Thoracic aorta (tissue), 2 donors: ENCODE measurements around the gene TPD52L2. TPM values are rescaled to one million over a fixed set of nuclear protein-coding genes. Genes with fewer than 3 reads are reported as not detected.

Source experiments
- ATAC-seq: fragments of 150-250 bp; one replicate; pipeline ENCODE4 v1.8.0; 2017; ENCODE audit warnings: low read depth; ENCODE audit not compliant: insufficient number of reproducible peaks, low FRiP score
- DNase-seq: peaks from one replicate; pipeline ENCODE4 v3.0.0-alpha.2; 2020; ENCODE audit warnings: low spot score
- H3K27ac ChIP-seq, 2 donors: fragments of 200-600 bp; sonication (generic); 1 replicate in 1 of 2; 2 replicates in 1 of 2; pipeline ENCODE4 v1.5.1; 2016; ENCODE audit warnings: mild to moderate bottlenecking in 2 of 2, moderate library complexity in 2 of 2
- H3K27me3 ChIP-seq: fragments of 200-600 bp; sonication (generic); replicated peaks from 2 replicates; pipeline ENCODE4 v1.6.0; 2016; ENCODE audit warnings: mild to moderate bottlenecking; ENCODE audit not compliant: insufficient read depth
- H3K36me3 ChIP-seq: fragments of 200-600 bp; sonication (generic); one replicate; pipeline ENCODE4 v1.5.1; 2016
- H3K4me1 ChIP-seq, 2 donors: fragments of 200-600 bp; sonication (generic); 1 replicate in 1 of 2; 2 replicates in 1 of 2; pipeline versions ENCODE4 v1.5.1 to v1.6.0; 2016; ENCODE audit warnings: low read depth in 2 of 2, mild to moderate bottlenecking in 1 of 2; ENCODE audit not compliant: control insufficient read depth in 1 of 2
- H3K4me3 ChIP-seq: fragments of 200-600 bp; sonication (generic); 2 replicates; pipeline ENCODE4 v1.5.1; 2016; ENCODE audit warnings: mild to moderate bottlenecking
- H3K9me3 ChIP-seq: fragments of 200-600 bp; sonication (generic); 2 replicates; pipeline ENCODE4 v1.5.1; 2016
- total RNA-seq, 2 donors: library from RNA; depleted of rRNA; stranded (reverse); fragments of >200 nt; gene quantifications; one replicate each; pipeline versions ENCODE4 v1.1.0 to v1.2.3, GENCODE V29; 2016
- TF ChIP-seq, protein P1 (sequence below): fragments of 200-600 bp; sonication (generic); IDR thresholded peaks from one replicate; pipeline ENCODE4 v1.5.1; 2019; ENCODE audit warnings: antibody characterized with exemption

Gene TPD52L2
- total RNA-seq, 2 donors from 2014 or later, result 106 to 159 TPM

DNA sequence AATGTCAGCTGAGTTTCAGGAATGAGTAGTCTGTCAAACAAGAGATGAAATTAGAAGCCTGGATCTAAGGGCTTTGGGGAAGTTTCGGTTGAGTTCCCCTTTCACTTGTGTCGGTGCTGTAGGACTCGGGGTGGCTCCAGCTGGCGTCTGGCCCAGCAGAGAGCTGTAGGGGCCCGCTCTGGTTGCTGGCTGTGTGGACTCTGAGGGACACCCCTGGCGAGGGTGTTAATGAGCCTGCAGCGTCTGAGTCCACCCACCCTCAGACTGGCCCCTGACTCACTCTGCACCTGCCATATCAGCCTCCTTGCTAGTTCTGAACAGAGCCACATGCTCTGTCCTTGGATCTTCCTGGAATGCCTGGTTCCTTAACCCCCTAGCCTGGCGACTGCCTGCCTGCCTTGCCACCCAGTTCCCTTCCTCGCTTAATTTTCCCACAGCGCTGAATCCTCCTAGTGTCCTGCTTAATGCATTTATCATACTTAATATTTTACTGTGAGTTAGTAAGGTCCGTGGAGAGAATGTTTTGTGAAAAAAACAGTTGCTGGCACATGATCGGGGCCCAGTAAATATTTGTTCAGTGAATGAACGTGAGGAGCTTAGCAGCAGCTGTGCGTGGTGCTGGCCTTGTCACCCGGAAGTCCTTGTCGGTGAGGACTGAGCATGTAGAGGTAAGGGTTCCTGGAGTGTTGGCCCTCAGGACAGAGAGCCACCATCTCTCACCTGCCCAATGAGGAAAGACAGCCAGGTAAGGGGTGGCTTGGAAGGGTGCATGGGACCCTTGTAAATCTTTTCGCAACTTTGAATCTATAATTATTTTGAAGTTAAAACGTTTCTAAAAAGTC, 31.4 kb downstream of the TPD52L2 start:
- TF ChIP-seq, protein P1, sequence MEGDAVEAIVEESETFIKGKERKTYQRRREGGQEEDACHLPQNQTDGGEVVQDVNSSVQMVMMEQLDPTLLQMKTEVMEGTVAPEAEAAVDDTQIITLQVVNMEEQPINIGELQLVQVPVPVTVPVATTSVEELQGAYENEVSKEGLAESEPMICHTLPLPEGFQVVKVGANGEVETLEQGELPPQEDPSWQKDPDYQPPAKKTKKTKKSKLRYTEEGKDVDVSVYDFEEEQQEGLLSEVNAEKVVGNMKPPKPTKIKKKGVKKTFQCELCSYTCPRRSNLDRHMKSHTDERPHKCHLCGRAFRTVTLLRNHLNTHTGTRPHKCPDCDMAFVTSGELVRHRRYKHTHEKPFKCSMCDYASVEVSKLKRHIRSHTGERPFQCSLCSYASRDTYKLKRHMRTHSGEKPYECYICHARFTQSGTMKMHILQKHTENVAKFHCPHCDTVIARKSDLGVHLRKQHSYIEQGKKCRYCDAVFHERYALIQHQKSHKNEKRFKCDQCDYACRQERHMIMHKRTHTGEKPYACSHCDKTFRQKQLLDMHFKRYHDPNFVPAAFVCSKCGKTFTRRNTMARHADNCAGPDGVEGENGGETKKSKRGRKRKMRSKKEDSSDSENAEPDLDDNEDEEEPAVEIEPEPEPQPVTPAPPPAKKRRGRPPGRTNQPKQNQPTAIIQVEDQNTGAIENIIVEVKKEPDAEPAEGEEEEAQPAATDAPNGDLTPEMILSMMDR, result no peak
- peaks cover under 1% of the 10 kb centered on the region for H3K36me3 ChIP-seq
- peak overlapping the region; percentile 83 for H3K4me3 ChIP-seq
- peaks cover 12 to 27% of the 10 kb centered on the region in 2 donors for H3K4me1 ChIP-seq
- no peaks in the 10 kb centered on the region for H3K9me3 ChIP-seq
- ATAC-seq (no peak), DNase-seq (no peak)
- H3K27me3 ChIP-seq, result no peaks in the 10 kb centered on the region
- peak overlapping the region; percentile 50 to 72 for H3K27ac ChIP-seq

DNA sequence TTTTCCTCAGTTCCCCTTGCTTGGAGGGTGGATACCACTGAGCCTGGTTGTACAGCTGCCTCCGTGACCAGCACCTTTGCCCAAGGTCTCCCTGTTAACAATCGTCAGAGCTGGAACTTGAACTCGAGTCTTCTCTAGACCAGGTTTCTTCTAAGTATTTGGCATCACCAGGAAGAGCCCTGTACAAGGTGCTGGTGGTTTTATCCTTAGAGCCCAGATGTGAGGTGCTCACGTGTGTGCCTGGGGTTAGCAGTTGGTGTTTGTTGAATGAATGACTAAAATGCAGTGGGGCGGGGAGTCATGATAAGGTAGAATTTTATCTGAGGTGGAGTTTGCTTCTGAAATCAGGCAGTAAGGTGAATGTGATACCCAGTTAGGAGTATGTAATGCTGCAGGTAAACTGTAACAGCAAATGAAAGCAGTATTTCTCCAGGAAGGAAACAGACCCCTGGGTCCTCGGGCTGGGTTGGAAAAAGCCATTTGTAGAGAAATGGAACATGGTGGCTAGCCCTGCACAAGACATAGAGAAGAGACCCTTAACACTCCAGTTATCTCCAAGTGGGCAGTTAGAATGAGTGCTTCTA, 33.0 kb downstream of the TPD52L2 start:
- DNase-seq (no peak), ATAC-seq (no peak)
- Histone ChIP-seq H3K27me3 (no peaks in the 10 kb centered on the region), H3K4me3 (no peak overlapping the region), H3K27ac (no peak overlapping the region), H3K9me3 (no peaks in the 10 kb centered on the region), H3K36me3 (no peaks in the 10 kb centered on the region), H3K4me1 (peaks cover 12 to 27% of the 10 kb centered on the region in 2 donors)
- TF ChIP-seq, protein P1, result no peak

DNA sequence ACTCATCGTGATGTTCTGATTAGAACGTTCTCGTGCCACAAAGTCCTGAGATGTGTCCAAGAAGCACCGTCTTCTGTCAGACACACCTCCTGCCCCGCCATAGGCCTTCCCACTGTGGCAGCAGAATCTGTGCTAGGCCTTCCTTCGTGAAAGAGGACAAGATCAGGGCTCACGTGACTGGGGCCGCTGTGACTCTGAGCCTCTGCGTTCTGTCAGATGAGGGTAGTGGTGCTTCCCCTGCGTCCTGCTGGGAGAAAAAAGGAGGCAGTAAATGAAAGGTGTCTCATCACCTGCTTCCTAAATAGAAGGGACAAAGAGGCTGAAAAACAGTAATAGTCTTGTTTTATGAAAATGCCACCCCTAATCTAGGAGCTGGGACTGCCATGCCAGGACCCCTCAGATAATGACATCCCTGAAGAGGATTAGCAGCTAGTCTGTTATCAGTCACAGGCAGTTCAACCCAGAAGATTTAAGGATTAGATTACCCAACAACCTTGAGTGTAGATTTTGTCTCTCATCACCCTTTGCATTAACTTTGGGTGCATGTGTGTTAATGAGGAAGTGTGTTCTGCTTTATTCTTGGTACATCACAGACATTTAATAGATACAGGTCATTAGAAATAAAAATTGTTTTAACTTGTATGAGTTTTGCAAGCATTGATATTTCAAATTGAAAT, 34.0 kb downstream of the TPD52L2 start:
- TF ChIP-seq, protein P1, result no peak
- Histone ChIP-seq H3K27ac (no peak overlapping the region), H3K4me1 (peaks cover 12 to 24% of the 10 kb centered on the region in 2 donors), H3K9me3 (no peaks in the 10 kb centered on the region), H3K27me3 (no peaks in the 10 kb centered on the region), H3K36me3 (no peaks in the 10 kb centered on the region), H3K4me3 (no peak overlapping the region)
- ATAC-seq, result no peak
- no peak for DNase-seq

DNA sequence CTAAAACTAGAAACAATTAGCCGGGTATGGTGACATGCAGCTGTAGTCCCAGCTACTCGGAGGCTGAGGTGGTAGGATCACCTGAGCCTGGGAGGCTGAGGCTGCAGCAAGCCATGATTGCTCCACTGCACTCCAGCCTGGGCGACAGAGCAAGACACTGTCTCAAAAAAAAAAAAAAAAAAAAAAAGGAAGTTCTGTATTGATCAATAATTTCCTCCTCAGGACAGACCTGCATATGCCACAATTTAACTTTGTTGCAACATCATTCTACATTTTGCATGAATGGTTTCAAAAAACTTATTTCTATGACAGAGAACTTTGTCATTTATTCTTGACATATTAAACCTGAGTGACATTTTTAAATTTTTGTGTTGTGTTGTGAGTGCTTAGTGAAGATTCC, 35.3 kb downstream of the TPD52L2 start:
- Histone ChIP-seq H3K27me3 (no peaks in the 10 kb centered on the region), H3K27ac (no peak overlapping the region), H3K4me3 (no peak overlapping the region), H3K4me1 (peaks cover 12 to 21% of the 10 kb centered on the region in 2 donors), H3K36me3 (no peaks in the 10 kb centered on the region), H3K9me3 (no peaks in the 10 kb centered on the region)
- TF ChIP-seq, protein P1, result no peak
- no peak for DNase-seq
- ATAC-seq, result no peak
